Colonic mucosa (tissue), 4 donors: Measurements from ENCODE around the gene DPPA5. TPM values are rescaled to one million over a fixed set of nuclear protein-coding genes. Genes with fewer than 3 reads are reported as not detected.

Experiments
- DNase-seq: peaks from one replicate; pipeline ENCODE4 v3.0.0-alpha.2; 2020
- H3K27ac ChIP-seq: fragments of 200-600 bp; one replicate; pipeline ENCODE4 v1.8.0; 2021
- H3K27me3 ChIP-seq: fragments of 200-600 bp; one replicate; pipeline ENCODE4 v1.8.0; 2021
- H3K36me3 ChIP-seq: fragments of 200-600 bp; one replicate; pipeline ENCODE4 v1.8.0; 2021
- H3K4me1 ChIP-seq: fragments of 200-600 bp; one replicate; pipeline ENCODE4 v1.8.0; 2021; ENCODE audit warnings: mild to moderate bottlenecking
- H3K4me3 ChIP-seq: fragments of 200-600 bp; one replicate; pipeline ENCODE4 v1.8.0; 2021
- H3K9ac ChIP-seq, 2 donors: one replicate each; pipeline ENCODE4 v1.7.0; 2013; ENCODE audit warnings: control low read depth in 2 of 2, low read depth in 2 of 2, low read length in 2 of 2
- H3K9me3 ChIP-seq: fragments of 200-600 bp; one replicate; pipeline ENCODE4 v1.8.0; 2021
- intact Hi-C: fragments of 100-400 bp; cut with DNase I; formaldehyde crosslinking; loops from one replicate; pipeline ENCODE4 v1.14.1; 2022
- total RNA-seq, 2 donors: library from RNA; stranded (reverse); fragmentation: NEBNext Ultra II Directional in 1 of 2; extraction: Animal tissue kit (Norgen Biotek cat#: 25700) in 1 of 2; gene quantifications; one replicate each; pipeline ENCODE4 v1.2.1, GENCODE V29; 2021
- TF ChIP-seq, protein P1 (sequence below): fragments of 200-600 bp; IDR thresholded peaks from one replicate; pipeline ENCODE4 v1.8.0; 2022; ENCODE audit warnings: antibody characterized with exemption, mild to moderate bottlenecking
- donor health status: healthy.
- donor health status: DM: no; HTN: no; CAD: no.
- donor health status: DM: no; HTN: no; CAD: no.

Gene DPPA5
- total RNA-seq, 2 donors from 2014 or later, result not detected

DNA sequence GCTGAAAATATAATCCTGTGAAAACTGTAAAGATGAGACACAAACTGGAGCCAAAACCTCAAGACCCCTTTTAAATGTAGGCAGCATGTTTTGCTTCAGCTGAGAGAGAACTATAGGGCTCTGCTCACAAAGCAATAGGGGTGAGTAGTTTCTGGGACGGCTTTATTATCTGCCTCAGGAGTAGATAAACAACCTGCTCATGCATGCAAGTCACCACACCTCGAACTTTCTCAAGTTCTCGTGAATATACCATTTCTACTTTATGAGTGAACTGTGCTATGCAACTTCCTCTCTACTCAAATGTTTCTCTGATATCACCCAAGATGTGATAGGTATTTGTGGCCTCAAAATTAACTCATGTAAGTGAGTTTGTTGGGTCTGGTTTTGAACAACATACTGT is 23.1 kb upstream of the DPPA5 start:
- Histone ChIP-seq H3K9me3 (no peaks in the 10 kb centered on the region), H3K9ac (no peak overlapping the region), H3K4me3 (no peak overlapping the region), H3K4me1 (no peaks in the 10 kb centered on the region), H3K36me3 (no peaks in the 10 kb centered on the region), H3K27me3 (no peaks in the 10 kb centered on the region), H3K27ac (no peak overlapping the region)
- DNase-seq, result no peak
- TF ChIP-seq, protein P1, sequence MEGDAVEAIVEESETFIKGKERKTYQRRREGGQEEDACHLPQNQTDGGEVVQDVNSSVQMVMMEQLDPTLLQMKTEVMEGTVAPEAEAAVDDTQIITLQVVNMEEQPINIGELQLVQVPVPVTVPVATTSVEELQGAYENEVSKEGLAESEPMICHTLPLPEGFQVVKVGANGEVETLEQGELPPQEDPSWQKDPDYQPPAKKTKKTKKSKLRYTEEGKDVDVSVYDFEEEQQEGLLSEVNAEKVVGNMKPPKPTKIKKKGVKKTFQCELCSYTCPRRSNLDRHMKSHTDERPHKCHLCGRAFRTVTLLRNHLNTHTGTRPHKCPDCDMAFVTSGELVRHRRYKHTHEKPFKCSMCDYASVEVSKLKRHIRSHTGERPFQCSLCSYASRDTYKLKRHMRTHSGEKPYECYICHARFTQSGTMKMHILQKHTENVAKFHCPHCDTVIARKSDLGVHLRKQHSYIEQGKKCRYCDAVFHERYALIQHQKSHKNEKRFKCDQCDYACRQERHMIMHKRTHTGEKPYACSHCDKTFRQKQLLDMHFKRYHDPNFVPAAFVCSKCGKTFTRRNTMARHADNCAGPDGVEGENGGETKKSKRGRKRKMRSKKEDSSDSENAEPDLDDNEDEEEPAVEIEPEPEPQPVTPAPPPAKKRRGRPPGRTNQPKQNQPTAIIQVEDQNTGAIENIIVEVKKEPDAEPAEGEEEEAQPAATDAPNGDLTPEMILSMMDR, result no peak
- intact Hi-C loops, result no loop called here

DNA sequence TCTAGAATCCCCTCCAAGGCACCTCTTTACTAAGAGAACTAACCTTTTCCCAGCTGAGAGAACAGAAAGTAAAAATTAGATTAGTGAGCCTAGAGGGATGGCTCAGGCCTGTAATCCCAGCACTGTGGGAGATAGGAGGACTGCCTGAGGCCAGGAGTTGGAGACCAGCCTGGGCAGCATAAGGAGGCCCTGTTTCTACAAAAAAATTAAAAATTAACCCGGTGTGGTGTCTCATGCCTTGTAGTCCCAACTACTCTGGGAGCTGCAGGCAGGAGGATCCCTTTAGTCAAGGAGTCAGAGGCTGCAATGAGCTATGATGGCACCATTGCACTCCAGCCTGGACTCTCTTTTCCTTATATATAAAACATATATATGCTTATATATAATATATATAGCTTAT is 21.1 kb upstream of the DPPA5 start:
- no peaks in the 10 kb centered on the region for H3K36me3 ChIP-seq
- intact Hi-C loops, result no loop called here
- H3K4me1 ChIP-seq, result no peaks in the 10 kb centered on the region
- H3K4me3 ChIP-seq, result no peak overlapping the region
- no peak overlapping the region for H3K9ac ChIP-seq
- TF ChIP-seq, protein P1, result no peak
- DNase-seq, result no peak
- no peaks in the 10 kb centered on the region for H3K27me3 ChIP-seq
- no peak overlapping the region for H3K27ac ChIP-seq
- H3K9me3 ChIP-seq, result no peaks in the 10 kb centered on the region

DNA sequence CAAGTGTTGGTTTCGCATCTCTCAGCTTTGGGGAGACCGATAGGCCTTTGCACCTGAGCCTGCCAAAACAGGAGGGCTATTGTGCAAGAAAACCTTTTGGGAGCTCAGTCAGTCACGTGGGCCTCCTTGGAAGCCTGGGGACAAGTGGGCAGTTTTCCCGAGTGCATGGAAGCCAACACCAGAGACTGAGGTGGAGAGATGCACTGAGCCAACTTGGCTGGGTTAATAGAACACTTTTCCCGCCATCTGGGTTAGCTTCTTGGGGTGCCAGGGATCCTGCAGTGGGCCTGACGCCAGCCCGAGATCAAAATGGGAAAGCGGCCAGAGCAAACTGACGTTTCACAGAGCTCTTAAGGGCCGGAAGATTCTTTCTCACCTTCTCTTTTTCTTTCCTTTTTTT is 18.4 kb upstream of the DPPA5 start:
- Histone ChIP-seq H3K9ac (no peak overlapping the region), H3K4me1 (no peaks in the 10 kb centered on the region), H3K27ac (no peak overlapping the region), H3K27me3 (no peaks in the 10 kb centered on the region), H3K36me3 (no peaks in the 10 kb centered on the region), H3K9me3 (no peaks in the 10 kb centered on the region), H3K4me3 (no peak overlapping the region)
- TF ChIP-seq, protein P1, result no peak
- intact Hi-C loops, result no loop called here
- no peak for DNase-seq

DNA sequence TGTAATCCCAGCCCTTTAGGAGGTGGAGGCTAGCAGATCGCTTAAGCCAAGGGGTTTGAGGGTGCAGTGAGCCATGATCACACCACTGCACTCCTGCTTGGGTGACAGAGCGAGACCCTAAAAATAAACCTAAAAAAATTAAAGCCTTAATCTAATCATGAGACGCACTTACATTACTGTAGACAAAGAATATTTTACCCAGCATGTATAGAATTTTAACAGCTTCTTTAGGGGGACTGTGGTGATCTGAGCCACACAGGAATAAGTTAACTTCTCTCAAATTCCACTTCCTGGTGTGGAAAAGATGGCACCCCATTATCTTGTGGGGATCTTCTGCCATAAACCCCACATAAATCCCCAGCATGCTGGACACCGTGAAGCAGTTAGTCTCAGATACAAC is 17.9 kb upstream of the DPPA5 start:
- DNase-seq, result no peak
- no peak overlapping the region for H3K9ac ChIP-seq
- H3K27ac ChIP-seq, result no peak overlapping the region
- no peaks in the 10 kb centered on the region for H3K36me3 ChIP-seq
- no peaks in the 10 kb centered on the region for H3K9me3 ChIP-seq
- intact Hi-C loops, result no loop called here
- H3K4me3 ChIP-seq, result no peak overlapping the region
- TF ChIP-seq, protein P1, result no peak
- no peaks in the 10 kb centered on the region for H3K27me3 ChIP-seq
- H3K4me1 ChIP-seq, result no peaks in the 10 kb centered on the region

DNA sequence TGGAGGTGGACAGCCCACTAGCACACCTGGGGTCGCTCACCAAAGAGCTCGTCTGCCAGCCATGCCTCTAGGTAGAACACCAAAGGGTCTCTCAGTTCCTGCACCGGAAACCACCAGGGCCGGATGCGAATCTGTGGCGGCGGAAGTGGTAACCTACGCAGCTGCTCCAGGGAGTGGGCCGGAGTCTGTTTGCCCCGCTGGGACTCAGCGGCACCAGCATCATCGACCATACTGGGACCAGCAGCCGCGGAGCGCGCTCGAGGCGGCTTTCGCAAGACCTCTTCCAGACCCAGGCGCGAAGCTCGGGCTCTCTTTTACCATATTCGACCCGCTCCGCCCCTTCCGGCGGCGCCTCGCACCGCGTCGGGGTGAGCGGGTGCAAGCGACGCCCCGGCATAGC is 15.5 kb upstream of the DPPA5 start, which contains the start of gene OOEP:
Gene OOEP (minus strand): TSS at position 335 of the 400 bp plus-strand sequence. CDS start 105 bp downstream, at position 230.
- no peaks in the 10 kb centered on the region for H3K36me3 ChIP-seq
- H3K27me3 ChIP-seq, result no peaks in the 10 kb centered on the region
- no peak within 1 kb of the TSS for H3K9ac ChIP-seq
- H3K27ac ChIP-seq, result no peak within 1 kb of the TSS
- intact Hi-C loops, result no loop called here
- no peak within 1 kb of the TSS for H3K4me3 ChIP-seq
- DNase-seq, result no peak
- H3K4me1 ChIP-seq, result no peaks in the 10 kb centered on the region
- H3K9me3 ChIP-seq, result no peaks in the 10 kb centered on the region
- TF ChIP-seq, protein P1, result no peak

DNA sequence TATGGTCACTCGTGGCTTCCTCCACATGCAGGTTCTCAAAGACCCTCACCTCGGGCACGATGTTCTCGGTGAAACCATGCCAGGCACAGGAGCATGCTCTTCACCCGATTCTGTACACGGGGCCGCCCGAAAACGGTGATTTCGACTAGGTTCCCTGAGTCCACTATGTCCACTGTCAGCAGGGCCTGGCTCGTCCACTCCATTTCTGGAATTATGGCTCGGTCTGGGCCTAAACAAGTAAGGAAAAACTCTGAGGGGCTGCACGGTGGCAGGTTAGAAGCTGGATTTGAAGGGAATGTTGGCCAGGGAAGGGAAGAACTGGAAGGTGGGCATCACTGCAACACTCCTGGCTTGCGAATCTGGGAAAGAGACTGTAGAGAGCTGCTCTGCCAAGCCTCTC is 15.1 kb upstream of the DPPA5 start:
- H3K27ac ChIP-seq, result no peak overlapping the region
- DNase-seq, result no peak
- H3K4me3 ChIP-seq, result no peak overlapping the region
- TF ChIP-seq, protein P1, result no peak
- no peaks in the 10 kb centered on the region for H3K9me3 ChIP-seq
- no peak overlapping the region for H3K9ac ChIP-seq
- H3K4me1 ChIP-seq, result no peaks in the 10 kb centered on the region
- no peaks in the 10 kb centered on the region for H3K27me3 ChIP-seq
- H3K36me3 ChIP-seq, result no peaks in the 10 kb centered on the region
- intact Hi-C loops, result no loop called here
